T follicular helper cell (primary cell): ENCODE data around the gene PSORS1C2.
"Not testable (repeated sequence)": the region's sequence is repeated elsewhere in the genome, so short reads cannot be mapped to it uniquely, and the experiment has no call there.

ENCODE experiments used
- DNase-seq: peaks from one replicate; pipeline ENCODE4 v3.0.0-alpha.2; 2020; ENCODE audit warnings: low read depth
- total RNA-seq, 2 experiments: gene quantifications; one replicate each; lab custom pipeline; 2026; lab: John Stamatoyannopoulos, UW

The PSORS1C2 gene
- 0 reads per million in 2 experiments for total RNA-seq

GRCh38 chr6:31138982-31139381 lies at the start of gene PSORS1C2:
Gene PSORS1C2 (minus strand): TSS chr6:31139066. CDS start chr6:31139026, 40 bp downstream.
- DNase-seq = no peak

GRCh38 chr6:31187780-31188194 lies 48.9 kb upstream of the PSORS1C2 start:
- DNase-seq = no peak

- DNase-seq = no peak
Observed at GRCh38 chr6:31186052-31186734, 47.3 kb upstream of the PSORS1C2 start.

- not testable (repeated sequence) for DNase-seq
Observed at GRCh38 chr6:31185695-31186051, 46.8 kb upstream of the PSORS1C2 start.

- not testable (repeated sequence) for DNase-seq
Observed at GRCh38 chr6:31183859-31184258, 45.0 kb upstream of the PSORS1C2 start.

- not testable (repeated sequence) for DNase-seq
Observed at GRCh38 chr6:31183287-31183686, 44.4 kb upstream of the PSORS1C2 start.

GRCh38 chr6:31180500-31180899 lies 41.6 kb upstream of the PSORS1C2 start:
- DNase-seq = no peak

GRCh38 chr6:31179896-31180295 lies 41.0 kb upstream of the PSORS1C2 start:
- no peak for DNase-seq

- no peak for DNase-seq
Observed at GRCh38 chr6:31179042-31179386, 40.1 kb upstream of the PSORS1C2 start.

- no peak for DNase-seq
Observed at GRCh38 chr6:31178143-31179041, 39.5 kb upstream of the PSORS1C2 start.

GRCh38 chr6:31175971-31176370 lies 37.1 kb upstream of the PSORS1C2 start:
- no peak for DNase-seq

GRCh38 chr6:31174378-31174777 lies 35.5 kb upstream of the PSORS1C2 start:
- DNase-seq = no peak

GRCh38 chr6:31173406-31173805 lies 34.5 kb upstream of the PSORS1C2 start:
- DNase-seq = no peak

- DNase-seq = no peak
Observed at GRCh38 chr6:31172973-31173384, 34.1 kb upstream of the PSORS1C2 start.

- no peak for DNase-seq
Observed at GRCh38 chr6:31171931-31172905, 33.4 kb upstream of the PSORS1C2 start.

- no peak for DNase-seq
Observed at GRCh38 chr6:31170987-31171671, 32.3 kb upstream of the PSORS1C2 start.

GRCh38 chr6:31170600-31170881 lies 31.7 kb upstream of the PSORS1C2 start, which contains the start of gene POU5F1:
Gene POU5F1 (minus strand): TSS chr6:31170682. CDS start chr6:31170620, 62 bp downstream.
- no peak for DNase-seq

- DNase-seq = not testable (repeated sequence)
Observed at GRCh38 chr6:31169858-31170599, 31.2 kb upstream of the PSORS1C2 start.

GRCh38 chr6:31169123-31169857 lies 30.4 kb upstream of the PSORS1C2 start:
- no peak for DNase-seq

GRCh38 chr6:31168606-31169005 lies 29.7 kb upstream of the PSORS1C2 start:
- no peak for DNase-seq
